IMR-90 (cell line): Measurements from ENCODE around the gene ATP2C2.

Experiments used
- BHLHE40 ChIP-seq: fragments of 150-350 bp; IDR thresholded peaks from 2 replicates; pipeline ENCODE4 v1.6.1; 2016; ENCODE audit warnings: mild to moderate bottlenecking, low read depth, low read length
- MAFK ChIP-seq: IDR thresholded peaks from 2 replicates; pipeline ENCODE4 v1.6.1; 2012; ENCODE audit warnings: low read depth, low read length, improper control_type of control experiment
- NFE2L2 ChIP-seq: fragments of 150-350 bp; IDR thresholded peaks from 2 replicates; pipeline ENCODE4 v1.6.1; 2016; ENCODE audit warnings: low read depth, mild to moderate bottlenecking, low read length
- TF ChIP-seq, protein P1 (sequence below): conservative IDR thresholded peaks from 2 replicates; pipeline ENCODE4 v1.5.1; 2012; ENCODE audit warnings: mild to moderate bottlenecking, low read depth, low read length, improper control_type of control experiment

DNA sequence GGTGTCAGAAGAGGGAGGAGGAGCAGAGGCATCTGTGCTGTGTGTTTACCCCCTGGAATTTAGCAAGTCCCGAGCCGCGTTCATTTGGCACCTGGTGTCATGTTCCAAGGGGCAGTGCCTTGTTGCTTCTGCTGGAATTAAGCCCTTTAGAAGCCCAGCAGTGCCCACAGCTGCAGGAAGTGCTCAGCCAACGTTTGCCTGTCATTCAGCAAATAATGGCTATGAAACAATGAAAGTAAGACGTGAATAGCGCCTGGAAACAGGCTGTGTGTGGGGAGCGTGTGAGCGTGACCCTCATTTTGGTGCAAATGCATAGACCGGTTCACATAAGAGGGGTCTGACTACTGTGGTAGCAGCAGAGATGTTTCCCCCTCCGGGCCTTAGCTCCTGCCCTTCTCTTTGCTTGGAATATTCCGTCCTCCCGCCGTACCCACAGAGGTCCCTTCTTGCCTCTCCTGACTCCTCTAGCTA lies 5.8 kb upstream of the ATP2C2 start:
- TF ChIP-seq BHLHE40 (no peak), MAFK (no peak), NFE2L2 (no peak)
- TF ChIP-seq, protein P1, sequence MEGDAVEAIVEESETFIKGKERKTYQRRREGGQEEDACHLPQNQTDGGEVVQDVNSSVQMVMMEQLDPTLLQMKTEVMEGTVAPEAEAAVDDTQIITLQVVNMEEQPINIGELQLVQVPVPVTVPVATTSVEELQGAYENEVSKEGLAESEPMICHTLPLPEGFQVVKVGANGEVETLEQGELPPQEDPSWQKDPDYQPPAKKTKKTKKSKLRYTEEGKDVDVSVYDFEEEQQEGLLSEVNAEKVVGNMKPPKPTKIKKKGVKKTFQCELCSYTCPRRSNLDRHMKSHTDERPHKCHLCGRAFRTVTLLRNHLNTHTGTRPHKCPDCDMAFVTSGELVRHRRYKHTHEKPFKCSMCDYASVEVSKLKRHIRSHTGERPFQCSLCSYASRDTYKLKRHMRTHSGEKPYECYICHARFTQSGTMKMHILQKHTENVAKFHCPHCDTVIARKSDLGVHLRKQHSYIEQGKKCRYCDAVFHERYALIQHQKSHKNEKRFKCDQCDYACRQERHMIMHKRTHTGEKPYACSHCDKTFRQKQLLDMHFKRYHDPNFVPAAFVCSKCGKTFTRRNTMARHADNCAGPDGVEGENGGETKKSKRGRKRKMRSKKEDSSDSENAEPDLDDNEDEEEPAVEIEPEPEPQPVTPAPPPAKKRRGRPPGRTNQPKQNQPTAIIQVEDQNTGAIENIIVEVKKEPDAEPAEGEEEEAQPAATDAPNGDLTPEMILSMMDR: no peak
